HG03469 (cell line): ENCODE results near the gene DMPK.
"Not testable (repeated sequence)": the region's sequence is repeated elsewhere in the genome, so short reads cannot be mapped to it uniquely, and the experiment has no call there.

Source experiments
- ATAC-seq: cut with Tn5 transposase; IDR thresholded peaks from one replicate; pipeline ENCODE4 v1.9.1; 2021; ENCODE audit warnings: mild to moderate bottlenecking, moderate library complexity, moderate number of reproducible peaks; ENCODE audit not compliant: unreplicated experiment

DMPK gene

GRCh38 chr19:45752639-45753038 is 29.7 kb downstream of the DMPK start:
- no peak for ATAC-seq

GRCh38 chr19:45751483-45751882 is 30.8 kb downstream of the DMPK start:
- ATAC-seq = not testable (repeated sequence)

GRCh38 chr19:45747513-45747912 is 34.8 kb downstream of the DMPK start:
- ATAC-seq = no peak

GRCh38 chr19:45746866-45747265 is 35.4 kb downstream of the DMPK start:
- no peak for ATAC-seq

GRCh38 chr19:45745606-45746005 is 36.7 kb downstream of the DMPK start:
- ATAC-seq = no peak

GRCh38 chr19:45742969-45743368 is 39.3 kb downstream of the DMPK start:
- ATAC-seq = no peak

- no peak for ATAC-seq
Observed at GRCh38 chr19:45739498-45740439, 42.5 kb downstream of the DMPK start.

- no peak for ATAC-seq
Observed at GRCh38 chr19:45733160-45733810, 49.0 kb downstream of the DMPK start, which contains the start of gene MEIOSIN. Gene MEIOSIN, plus strand, starts transcription at chr19:45733439. Its CDS starts 1,938 bp downstream, at chr19:45735377.

GRCh38 chr19:45730368-45731288 is 51.7 kb downstream of the DMPK start, which contains the start of gene FBXO46:
Gene FBXO46, minus strand, starts transcription at chr19:45730896. Its CDS starts 17,401 bp downstream, at chr19:45713495.
- ATAC-seq = peak; percentile 69

GRCh38 chr19:45729800-45730290 is 52.4 kb downstream of the DMPK start:
- no peak for ATAC-seq

GRCh38 chr19:45728683-45729082 is 53.6 kb downstream of the DMPK start:
- ATAC-seq = not testable (repeated sequence)

- ATAC-seq = not testable (repeated sequence)
Observed at GRCh38 chr19:45720065-45720464, 62.2 kb downstream of the DMPK start.
